ENCODE results near the gene UQCRC2. TPM values are rescaled to one million over a fixed set of nuclear protein-coding genes. Genes with fewer than 3 reads are reported as not detected.

The UQCRC2 gene
- total and polyA plus RNA-seq, 7 donors, result 179 to 453 (median 220) TPM

DNA sequence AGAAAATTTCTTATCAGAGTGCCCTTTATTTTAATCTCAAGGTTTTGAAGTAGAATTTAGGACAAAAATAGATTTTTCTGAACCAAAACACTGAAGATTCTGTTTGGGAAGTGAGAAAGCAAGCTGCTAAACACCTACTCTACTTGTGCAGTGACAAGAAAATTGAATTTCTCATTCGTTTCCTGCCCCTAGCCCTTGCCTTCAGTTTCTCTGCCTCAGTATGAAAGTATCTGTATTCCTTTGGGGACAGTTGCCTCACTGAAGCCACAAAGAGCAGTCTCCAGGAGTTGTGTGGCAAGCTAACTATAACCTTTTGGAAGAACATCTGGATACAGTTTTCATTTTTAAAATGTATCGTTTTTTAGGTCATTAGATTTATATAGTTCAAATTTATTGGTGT is 74.5 kb downstream of the UQCRC2 start:
- H3K27me3 ChIP-seq, result no peaks in the 10 kb centered on the region
- H3K4me3 ChIP-seq, result no peak overlapping the region
- H3K9me3 ChIP-seq, result no peaks in the 10 kb centered on the region
- 66 to 80% methylated on average over 2 of the region's 2 CpGs for WGBS, 2 donors
- DNase-seq, result no peak
- no peak overlapping the region for H3K27ac ChIP-seq
- H3K4me1 ChIP-seq, result peaks cover 0 to 34% (median 25%) of the 10 kb centered on the region in 4 donors
- no peak for TF ChIP-seq POLR2AphosphoS5 (IDR thresholded peaks at IDR 0.05)
- no peak for TF ChIP-seq EP300 (IDR thresholded peaks at IDR 0.05)
- no peaks in the 10 kb centered on the region for H3K36me3 ChIP-seq
- intact Hi-C loops (cut with DNase I), result no loop called here

DNA sequence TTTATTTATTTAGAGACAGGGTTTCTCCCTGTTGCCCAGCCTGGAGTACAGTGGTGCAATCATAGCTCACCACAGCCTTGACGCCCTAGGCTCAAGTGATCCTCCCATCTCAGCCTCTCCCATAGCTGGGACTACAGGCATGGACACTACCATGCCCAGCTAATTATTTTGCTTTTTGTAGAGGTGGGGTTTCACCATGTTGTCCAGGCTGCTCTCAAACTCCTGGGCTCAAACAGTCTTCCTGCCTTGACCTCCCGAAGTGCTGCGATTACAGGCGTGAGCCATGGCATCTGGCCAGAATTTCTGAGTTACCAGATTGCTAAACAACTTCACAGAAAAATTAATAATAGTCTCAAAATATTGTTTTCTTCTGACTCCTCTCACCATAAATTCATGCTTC is 76.5 kb downstream of the UQCRC2 start:
- intact Hi-C loops (cut with DNase I), result no loop called here
- TF ChIP-seq, protein P1, sequence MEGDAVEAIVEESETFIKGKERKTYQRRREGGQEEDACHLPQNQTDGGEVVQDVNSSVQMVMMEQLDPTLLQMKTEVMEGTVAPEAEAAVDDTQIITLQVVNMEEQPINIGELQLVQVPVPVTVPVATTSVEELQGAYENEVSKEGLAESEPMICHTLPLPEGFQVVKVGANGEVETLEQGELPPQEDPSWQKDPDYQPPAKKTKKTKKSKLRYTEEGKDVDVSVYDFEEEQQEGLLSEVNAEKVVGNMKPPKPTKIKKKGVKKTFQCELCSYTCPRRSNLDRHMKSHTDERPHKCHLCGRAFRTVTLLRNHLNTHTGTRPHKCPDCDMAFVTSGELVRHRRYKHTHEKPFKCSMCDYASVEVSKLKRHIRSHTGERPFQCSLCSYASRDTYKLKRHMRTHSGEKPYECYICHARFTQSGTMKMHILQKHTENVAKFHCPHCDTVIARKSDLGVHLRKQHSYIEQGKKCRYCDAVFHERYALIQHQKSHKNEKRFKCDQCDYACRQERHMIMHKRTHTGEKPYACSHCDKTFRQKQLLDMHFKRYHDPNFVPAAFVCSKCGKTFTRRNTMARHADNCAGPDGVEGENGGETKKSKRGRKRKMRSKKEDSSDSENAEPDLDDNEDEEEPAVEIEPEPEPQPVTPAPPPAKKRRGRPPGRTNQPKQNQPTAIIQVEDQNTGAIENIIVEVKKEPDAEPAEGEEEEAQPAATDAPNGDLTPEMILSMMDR (IDR thresholded peaks at IDR 0.05), result no peak
- TF ChIP-seq POLR2AphosphoS5 (IDR thresholded peaks at IDR 0.05), result no peak
- TF ChIP-seq POLR2A (IDR thresholded peaks at IDR 0.05), result no peak
- TF ChIP-seq EP300 (IDR thresholded peaks at IDR 0.05), result no peak
- peaks cover 0 to 33% (median 25%) of the 10 kb centered on the region in 4 donors for H3K4me1 ChIP-seq
- no peaks in the 10 kb centered on the region for H3K9me3 ChIP-seq
- H3K36me3 ChIP-seq, result no peaks in the 10 kb centered on the region
- H3K27ac ChIP-seq, result no peak overlapping the region
- DNase-seq, result no peak
- 40 to 78% methylated on average over 4 of the region's 4 CpGs for WGBS, 2 donors
- no peaks in the 10 kb centered on the region for H3K27me3 ChIP-seq
- no peak overlapping the region for H3K4me3 ChIP-seq

DNA sequence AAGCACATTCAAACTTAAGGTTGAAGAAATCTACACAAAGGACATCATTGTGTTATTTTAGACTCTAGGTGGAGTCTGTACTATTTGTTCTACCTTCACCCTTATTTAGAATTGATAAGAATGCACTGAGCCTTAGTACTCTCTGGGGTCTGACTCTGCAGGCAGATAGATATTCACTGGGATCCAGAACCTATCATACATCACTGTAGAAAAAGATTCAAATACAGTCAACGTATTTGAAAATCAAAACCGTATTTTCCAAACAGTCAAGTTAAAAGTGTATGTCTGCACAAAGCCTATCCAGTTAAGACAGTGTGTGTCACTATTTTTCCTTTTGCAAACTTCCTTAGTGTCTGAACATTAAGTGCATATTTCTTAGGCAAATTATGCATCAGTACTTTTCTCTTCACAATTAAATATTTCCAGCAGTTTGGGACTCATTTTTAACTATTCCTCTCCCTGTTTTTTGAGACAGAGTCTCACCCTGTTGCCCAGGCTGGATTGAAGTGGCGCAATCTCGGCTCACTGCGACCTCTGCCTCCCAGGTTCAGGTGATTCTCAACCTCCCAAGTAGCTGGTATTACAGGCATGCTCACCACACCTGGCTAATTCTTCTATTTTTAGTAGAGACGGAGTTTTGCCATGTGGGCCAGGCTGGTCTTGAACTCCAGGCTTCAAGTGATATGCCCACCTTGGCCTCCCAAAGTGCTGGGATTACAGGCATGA is 77.1 kb downstream of the UQCRC2 start:
- H3K4me3 ChIP-seq, result no peak overlapping the region
- H3K27ac ChIP-seq, result no peak overlapping the region
- DNase-seq, result no peak
- 62 to 90% methylated on average over 6 of the region's 6 CpGs for WGBS, 2 donors
- no peaks in the 10 kb centered on the region for H3K36me3 ChIP-seq
- H3K4me1 ChIP-seq, result peaks cover 0 to 26% (median 21%) of the 10 kb centered on the region in 4 donors
- no peaks in the 10 kb centered on the region for H3K27me3 ChIP-seq
- TF ChIP-seq POLR2A (IDR thresholded peaks at IDR 0.05), result no peak
- no peak for TF ChIP-seq EP300 (IDR thresholded peaks at IDR 0.05)
- TF ChIP-seq, protein P1 (IDR thresholded peaks at IDR 0.05), result no peak
- TF ChIP-seq POLR2AphosphoS5 (IDR thresholded peaks at IDR 0.05), result no peak
- intact Hi-C loops (cut with DNase I), result no loop called here
- no peaks in the 10 kb centered on the region for H3K9me3 ChIP-seq

DNA sequence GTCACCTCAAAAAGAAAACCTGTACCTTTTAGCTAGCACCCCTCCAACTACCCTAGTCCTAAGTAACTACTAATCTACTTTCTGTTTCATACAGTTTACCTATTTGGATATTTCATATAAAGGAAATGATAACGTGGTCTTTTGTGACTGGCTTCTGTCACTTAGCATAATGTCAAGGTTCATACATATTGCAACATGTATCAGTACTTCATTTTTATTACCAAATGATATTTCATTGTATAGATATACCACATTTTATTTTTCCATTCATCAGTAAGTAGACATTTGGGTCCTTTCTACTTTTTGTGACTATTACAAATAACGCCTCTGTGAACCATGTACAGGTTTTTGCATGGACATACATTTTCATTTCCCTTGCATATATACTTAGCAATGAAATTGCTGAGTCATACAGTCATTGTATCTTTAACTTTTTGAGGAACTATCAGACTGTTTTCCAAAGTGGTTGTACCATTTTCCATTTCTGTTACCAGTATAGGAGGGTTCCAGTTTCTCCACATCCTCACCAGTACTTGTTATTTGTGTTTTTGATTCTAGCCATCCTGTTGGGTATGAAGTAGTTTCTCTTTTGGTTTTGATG is 78.4 kb downstream of the UQCRC2 start:
- TF ChIP-seq, protein P1 (IDR thresholded peaks at IDR 0.05), result no peak
- TF ChIP-seq EP300 (IDR thresholded peaks at IDR 0.05) (no peak), POLR2A (IDR thresholded peaks at IDR 0.05) (no peak)
- no peaks in the 10 kb centered on the region for H3K27me3 ChIP-seq
- no peaks in the 10 kb centered on the region for H3K9me3 ChIP-seq
- DNase-seq, result no peak
- H3K4me1 ChIP-seq, result peaks cover 0 to 13% (median 9%) of the 10 kb centered on the region in 4 donors
- intact Hi-C loops (cut with DNase I), result no loop called here
- WGBS, 2 donors, result 89 to 92% methylated on average over 2 of the region's 2 CpGs
- peaks cover 0 to 5% (median 0%) of the 10 kb centered on the region in 4 donors for H3K36me3 ChIP-seq
- H3K27ac ChIP-seq, result no peak overlapping the region
- H3K4me3 ChIP-seq, result no peak overlapping the region

Other genes with a start within 250 kb of the UQCRC2 start
- 10 to 100 TPM; 33.9 to 85.3 (median 51.0) TPM for gene NPIPB4, start 95.6 kb upstream of the UQCRC2 start, total RNA-seq
- 10 to 100 TPM in 1 of 3 donors, 1 to 10 TPM in 2; 3.6 to 58.2 (median 4.4) TPM for gene NPIPB4, start 95.6 kb upstream of the UQCRC2 start, polyA plus RNA-seq
- not detected for gene PDZD9, start 47.8 kb downstream of the UQCRC2 start, total RNA-seq
- gene PDZD9, start 47.8 kb downstream of the UQCRC2 start, polyA plus RNA-seq, result not detected
- 10 to 100 TPM; 19.3 to 27.1 (median 21.4) TPM for gene MOSMO, start 54.8 kb downstream of the UQCRC2 start, total RNA-seq
- 1 to 10 TPM; 2.8 to 7.5 (median 4.2) TPM for gene MOSMO, start 54.8 kb downstream of the UQCRC2 start, polyA plus RNA-seq
- gene VWA3A, start 139.2 kb downstream of the UQCRC2 start, total RNA-seq, result under 1 TPM in 2 of 4 donors, not detected in 2; under 0.01 to 0.55 TPM
- under 1 TPM in 1 of 3 donors, not detected in 2; 0.07 TPM for gene VWA3A, start 139.2 kb downstream of the UQCRC2 start, polyA plus RNA-seq
- gene SDR42E2, start 209.1 kb downstream of the UQCRC2 start, total RNA-seq, result not detected
- under 1 TPM in 1 of 3 donors, not detected in 2; 0.04 TPM for gene SDR42E2, start 209.1 kb downstream of the UQCRC2 start, polyA plus RNA-seq